Measurements from ENCODE around the gene FAM107B.

- TF ChIP-seq CTCF (IDR thresholded peaks at IDR 0.05 in 2 of 3, conservative IDR thresholded peaks at IDR 0.05 in 1 of 3; ENCODE audit: control insufficient read depth in 2 of 3, extremely low read depth in 1 of 3, insufficient read depth in 1 of 3, low read depth in 3 of 3, low read length in 3 of 3) (no peak), CHD2 (IDR thresholded peaks at IDR 0.05; ENCODE audit: borderline replicate concordance, low read depth, low read length) (no peak), TARDBP (IDR thresholded peaks at IDR 0.05; ENCODE audit: borderline replicate concordance) (no peak), E2F8 (IDR thresholded peaks at IDR 0.05; ENCODE audit: low read depth, partially characterized antibody) (no peak), NFYA (IDR thresholded peaks at IDR 0.05; ENCODE audit: borderline replicate concordance, low read depth, low read length) (no peak), CHD4 (IDR thresholded peaks at IDR 0.05) (no peak), RELA (IDR thresholded peaks at IDR 0.05; ENCODE audit: borderline replicate concordance, partially characterized antibody) (no peak), KDM1A (IDR thresholded peaks at IDR 0.05; ENCODE audit: borderline replicate concordance) (no peak), E2F4 (IDR thresholded peaks at IDR 0.05; ENCODE audit: low read depth, low read length) (no peak), LARP7 (IDR thresholded peaks at IDR 0.05) (no peak)
- TF ChIP-seq, protein P1, sequence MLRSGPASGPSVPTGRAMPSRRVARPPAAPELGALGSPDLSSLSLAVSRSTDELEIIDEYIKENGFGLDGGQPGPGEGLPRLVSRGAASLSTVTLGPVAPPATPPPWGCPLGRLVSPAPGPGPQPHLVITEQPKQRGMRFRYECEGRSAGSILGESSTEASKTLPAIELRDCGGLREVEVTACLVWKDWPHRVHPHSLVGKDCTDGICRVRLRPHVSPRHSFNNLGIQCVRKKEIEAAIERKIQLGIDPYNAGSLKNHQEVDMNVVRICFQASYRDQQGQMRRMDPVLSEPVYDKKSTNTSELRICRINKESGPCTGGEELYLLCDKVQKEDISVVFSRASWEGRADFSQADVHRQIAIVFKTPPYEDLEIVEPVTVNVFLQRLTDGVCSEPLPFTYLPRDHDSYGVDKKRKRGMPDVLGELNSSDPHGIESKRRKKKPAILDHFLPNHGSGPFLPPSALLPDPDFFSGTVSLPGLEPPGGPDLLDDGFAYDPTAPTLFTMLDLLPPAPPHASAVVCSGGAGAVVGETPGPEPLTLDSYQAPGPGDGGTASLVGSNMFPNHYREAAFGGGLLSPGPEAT (IDR thresholded peaks at IDR 0.05; ENCODE audit: low read depth) = no peak
Measured at GRCh38 chr10:14543904-14544210, 230.8 kb downstream of the FAM107B start.

All from GM12878 (cell line).